Activated CD4-positive, alpha-beta T cell treated with anti-CD3 and anti-CD28 coated beads, Interleukin-2, amount 50 U/mL, for 16 hours (primary cell): ENCODE results near the gene TFDP2.
A peak's percentile ranks its signal among the peaks of the same experiment; 100 is the strongest.
"Not testable (repeated sequence)": the region's sequence is repeated elsewhere in the genome, so short reads cannot be mapped to it uniquely, and the experiment has no call there.

ENCODE experiments used
- DNase-seq: peaks from one replicate; pipeline ENCODE4 v3.0.0-alpha.2; 2020

The TFDP2 gene

GRCh38 chr3:142019794-142020320, 129.5 kb downstream of the TFDP2 start:
- DNase-seq = peak; percentile 50

DNA sequence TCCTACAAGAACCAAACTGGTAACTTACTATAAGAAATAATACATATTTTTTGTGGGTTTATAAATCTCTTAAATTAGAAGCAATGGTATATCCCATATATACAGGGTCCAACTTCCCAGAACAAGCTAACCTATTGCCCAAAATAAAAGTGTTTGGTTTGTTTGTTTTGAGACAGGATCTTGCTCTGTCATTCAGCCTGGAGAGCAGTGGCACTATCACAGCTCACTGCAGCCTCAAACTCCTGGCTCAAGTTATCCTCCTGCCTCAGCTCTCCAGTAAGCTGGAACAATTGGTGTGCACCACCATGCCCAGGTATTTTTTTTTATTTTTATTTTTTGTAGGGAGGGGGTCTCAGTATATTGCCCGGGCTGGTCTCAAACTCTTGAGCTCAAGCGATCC, 135.4 kb downstream of the TFDP2 start:
- no peak for DNase-seq

DNA sequence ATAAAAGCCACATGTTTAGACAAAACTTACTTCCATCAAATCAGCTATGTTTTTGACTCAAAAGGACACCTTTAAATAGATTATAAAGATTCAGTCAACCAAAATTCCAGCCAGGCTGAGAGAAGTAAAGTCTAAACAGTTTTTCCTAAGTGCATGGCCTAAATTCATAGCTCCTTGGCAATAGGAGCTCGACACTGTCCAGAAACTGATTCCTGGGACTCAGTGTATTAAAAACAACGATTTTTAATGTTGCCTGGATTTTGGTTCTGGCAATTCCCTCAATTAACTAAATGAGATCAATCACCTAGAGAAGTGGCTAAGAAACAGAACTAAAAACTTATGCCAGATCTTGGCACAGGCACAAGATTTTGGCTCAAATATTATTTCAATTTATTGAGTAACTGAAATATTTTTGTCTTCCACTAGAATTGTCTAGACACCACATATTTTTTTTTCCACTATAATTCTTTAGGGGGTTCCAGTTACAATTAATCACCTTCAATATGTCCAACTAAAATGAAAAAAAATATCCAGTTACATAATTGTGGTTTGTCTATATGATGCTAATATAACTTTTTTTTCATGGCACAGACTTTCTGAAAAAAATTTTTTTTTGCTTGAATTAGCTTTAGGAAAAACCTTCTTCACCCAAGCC, 135.9 kb downstream of the TFDP2 start:
- no peak for DNase-seq

GRCh38 chr3:142009029-142009428, 140.3 kb downstream of the TFDP2 start:
- no peak for DNase-seq

GRCh38 chr3:142007710-142008399, 141.5 kb downstream of the TFDP2 start:
- no peak for DNase-seq

GRCh38 chr3:142004957-142005356, 144.4 kb downstream of the TFDP2 start:
- not testable (repeated sequence) for DNase-seq

DNA sequence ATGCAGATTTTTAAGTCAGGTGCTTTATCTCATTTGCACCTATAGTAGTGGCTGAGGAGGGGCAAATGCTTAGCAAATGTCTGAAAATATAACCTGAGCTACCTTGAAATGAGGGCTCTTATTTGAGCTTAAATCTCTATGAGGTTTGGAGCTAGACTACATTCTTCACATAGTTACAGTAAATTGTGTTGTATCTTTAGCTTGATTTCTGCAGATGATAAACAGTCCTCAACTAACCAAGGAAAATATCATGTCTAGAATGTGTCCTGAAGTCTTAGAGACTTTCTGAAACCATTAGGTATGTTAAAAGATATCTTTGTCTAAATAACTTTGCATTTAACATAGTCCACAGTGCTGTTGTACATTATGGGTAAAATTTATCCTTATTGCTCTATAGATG, 145.3 kb downstream of the TFDP2 start:
- no peak for DNase-seq

- DNase-seq = no peak
Measured at GRCh38 chr3:142003291-142003690, 146.1 kb downstream of the TFDP2 start.

- DNase-seq = no peak
Measured at GRCh38 chr3:142000325-142000870, 148.9 kb downstream of the TFDP2 start.

GRCh38 chr3:141998669-141999290, 150.6 kb downstream of the TFDP2 start:
- no peak for DNase-seq

DNA sequence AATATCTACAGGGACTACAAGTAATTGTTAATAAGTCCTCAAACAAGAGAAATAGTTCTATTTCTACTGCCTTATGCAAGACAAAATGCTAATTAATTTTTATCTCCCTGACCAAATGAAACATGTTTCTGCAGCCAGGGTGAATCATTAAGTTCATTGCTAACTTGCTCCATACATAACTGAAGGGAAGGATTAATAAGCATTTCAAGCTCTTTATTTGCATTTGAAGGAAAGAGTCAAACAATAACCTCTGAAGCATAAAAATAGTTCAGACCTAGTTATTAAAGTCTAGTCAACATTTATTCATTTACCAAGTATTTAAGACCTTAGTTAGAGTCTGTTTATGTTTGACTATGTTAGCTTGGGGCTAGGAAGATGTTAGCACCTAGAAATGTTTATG, 152.9 kb downstream of the TFDP2 start:
- no peak for DNase-seq

DNA sequence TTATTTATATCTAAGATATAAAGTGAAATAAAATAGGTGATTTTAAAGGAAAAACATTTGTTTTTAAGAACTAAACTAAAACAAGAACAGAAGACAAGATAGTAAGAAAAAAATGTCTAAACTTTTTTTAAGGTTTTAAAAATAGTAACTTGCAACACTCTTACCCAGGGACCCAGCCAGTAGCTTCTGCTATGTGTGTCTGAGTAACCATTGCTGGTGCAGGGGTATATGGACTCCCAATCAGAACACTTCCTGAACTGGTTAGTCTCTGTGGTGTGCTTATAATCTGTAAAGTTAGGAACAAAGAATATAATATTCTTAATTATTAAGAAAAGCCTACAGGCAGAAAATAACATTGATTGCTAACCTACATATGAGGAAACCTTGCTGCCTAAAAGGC, 154.5 kb downstream of the TFDP2 start:
- DNase-seq = no peak

GRCh38 chr3:141992512-141992911, 156.8 kb downstream of the TFDP2 start:
- DNase-seq = no peak

DNA sequence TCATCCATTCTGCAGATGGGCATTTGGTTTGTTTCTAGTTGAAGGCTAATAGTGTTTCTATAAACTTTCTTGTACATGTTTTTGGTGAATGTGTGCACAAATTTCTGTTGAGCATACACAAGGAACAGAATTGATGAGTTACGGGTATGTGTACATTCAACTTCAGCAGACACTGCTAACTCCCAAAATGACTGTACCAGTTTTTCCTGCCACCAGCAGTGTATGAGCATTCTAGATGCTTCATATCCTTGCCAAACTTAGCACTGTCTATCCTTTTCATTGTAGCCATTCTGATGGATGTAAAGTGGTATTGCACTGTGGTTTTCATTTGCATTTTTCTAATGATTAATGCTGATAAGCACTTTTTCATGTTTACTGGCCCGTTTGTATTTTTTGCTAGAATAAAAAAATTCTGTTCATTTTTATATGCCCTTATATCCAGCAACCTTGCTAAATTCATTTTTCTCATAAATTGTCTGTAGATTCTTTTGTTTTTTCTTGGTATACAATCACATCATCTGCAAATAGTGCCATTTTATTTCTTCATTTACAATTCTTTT, 162.7 kb downstream of the TFDP2 start:
- peak; percentile 27 for DNase-seq

DNA sequence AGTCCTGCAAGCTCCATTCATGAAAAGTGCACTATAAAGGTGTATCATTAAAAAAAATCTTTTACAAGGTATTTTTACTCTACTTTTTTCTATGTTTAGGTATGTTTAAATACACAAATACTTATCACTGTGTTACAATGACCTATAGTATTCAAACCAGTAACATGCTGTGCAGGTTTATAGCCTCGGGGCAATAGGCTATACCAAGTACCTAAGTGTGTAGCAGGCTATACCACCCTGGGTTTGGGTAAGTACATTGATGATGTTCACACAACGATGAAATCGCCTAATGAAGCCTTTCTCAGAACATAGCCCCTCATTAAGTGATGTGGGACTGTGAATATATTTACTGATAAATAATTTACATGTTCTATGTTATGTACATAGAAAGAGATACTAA, 168.3 kb downstream of the TFDP2 start:
- DNase-seq = no peak

DNA sequence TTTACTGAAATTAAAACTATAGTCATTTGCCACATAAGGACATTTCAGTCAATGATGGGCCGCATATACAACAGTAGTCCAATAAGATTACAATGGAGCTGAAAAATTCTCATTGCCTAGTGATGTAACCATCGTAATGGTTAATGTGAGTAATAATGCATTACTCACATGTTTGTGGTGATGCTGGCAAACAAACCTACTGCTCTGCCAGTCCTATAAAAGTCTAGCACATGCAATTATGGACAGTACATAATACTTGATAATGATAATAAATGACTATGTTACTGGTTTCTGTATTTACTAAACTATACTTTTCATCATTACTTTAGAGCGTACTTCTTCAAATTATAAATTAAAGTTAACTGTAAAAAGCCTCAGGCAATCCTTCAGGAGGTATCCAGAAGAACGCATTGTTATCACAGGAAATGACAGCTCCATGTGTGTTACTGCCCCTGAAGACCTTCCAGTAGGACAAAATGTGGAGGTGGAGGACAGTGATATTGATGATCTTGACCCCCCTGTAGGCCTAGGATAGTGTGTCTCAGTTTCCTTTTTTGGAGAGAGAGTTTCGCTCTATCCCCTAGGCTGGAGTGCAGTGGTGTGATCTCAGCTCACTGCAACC, 170.2 kb downstream of the TFDP2 start:
- DNase-seq = no peak

- DNase-seq = not testable (repeated sequence)
Measured at GRCh38 chr3:141974777-141975176, 174.6 kb downstream of the TFDP2 start.

DNA sequence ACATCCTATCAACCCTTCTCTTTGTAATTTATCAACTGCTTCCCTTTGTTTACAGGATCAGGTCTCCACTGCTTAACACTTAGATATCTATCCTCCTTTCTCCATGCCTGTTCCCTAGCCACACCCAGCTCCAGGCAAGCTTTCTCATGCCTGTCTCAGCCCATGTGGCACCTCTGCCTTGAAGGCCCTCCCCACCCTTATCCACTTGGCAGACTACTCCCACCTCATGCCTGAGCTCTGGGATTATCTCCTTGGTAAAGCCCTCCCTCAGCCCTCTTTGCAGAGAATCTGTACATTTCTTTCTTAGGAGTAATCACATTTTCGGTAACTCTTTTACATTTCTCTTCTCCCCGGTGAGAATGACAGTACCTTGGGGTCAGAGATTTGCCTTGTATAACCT, 176.9 kb downstream of the TFDP2 start:
- DNase-seq = no peak

DNA sequence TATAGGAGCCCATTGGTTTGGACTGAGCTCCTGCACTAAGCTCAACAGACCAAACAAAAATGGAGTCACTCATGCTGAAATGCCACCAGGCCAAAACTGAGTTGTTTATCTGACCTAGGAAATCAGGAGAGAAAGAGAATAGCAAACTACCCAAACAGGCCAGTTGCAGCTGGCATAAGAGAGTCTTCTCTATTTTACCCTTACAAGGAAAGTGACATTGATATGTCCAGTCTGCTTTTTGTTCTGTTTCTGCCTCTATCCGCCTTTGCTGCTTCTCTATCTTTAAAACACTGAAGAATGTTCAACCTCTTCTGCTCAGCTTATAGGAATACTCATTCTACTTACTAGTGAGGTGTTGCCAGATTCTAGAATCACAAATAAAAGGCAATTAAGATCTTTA, 177.8 kb downstream of the TFDP2 start:
- no peak for DNase-seq

DNA sequence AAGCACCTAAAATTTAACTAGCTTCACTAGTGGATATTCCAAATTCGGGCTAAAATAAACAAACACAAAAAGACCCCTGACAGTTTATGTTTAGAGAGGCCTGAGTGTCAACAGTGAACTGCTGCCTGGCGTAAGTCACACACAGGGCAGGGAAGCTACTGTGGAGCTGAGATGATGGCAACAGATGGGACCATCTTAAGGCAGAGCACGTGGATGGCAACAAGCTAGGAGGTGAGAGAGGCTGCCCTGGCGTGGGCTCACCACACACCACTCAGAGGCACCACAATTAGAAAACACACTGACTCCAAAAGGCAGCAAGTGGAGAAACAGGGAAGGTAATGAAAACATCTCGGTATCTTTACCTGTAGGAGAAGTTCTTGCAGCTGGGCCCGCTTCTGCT, 179.6 kb downstream of the TFDP2 start:
- no peak for DNase-seq

- no peak for DNase-seq
Measured at GRCh38 chr3:141965471-141965870, 183.9 kb downstream of the TFDP2 start.

- DNase-seq = no peak
Measured at GRCh38 chr3:141963301-141963700, 186.0 kb downstream of the TFDP2 start.

DNA sequence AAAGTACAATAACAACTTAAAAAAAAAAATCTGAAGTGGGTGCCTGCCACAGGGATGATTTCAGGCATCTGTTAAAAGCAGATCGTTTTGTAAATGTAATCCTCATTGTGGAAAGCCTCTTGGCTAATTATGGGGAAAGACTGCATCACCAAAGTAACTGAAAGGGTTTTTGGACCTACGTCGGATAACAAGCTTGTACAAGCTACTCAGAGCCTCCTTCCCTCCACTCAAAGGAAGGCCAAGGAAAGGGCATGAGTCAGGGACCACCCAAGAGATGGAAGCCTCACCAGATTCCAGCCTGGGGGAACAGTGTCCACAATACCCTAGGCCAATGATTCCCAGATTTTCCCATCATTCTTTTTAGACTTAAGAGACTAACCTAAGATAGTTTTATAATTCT, 188.6 kb downstream of the TFDP2 start:
- DNase-seq = no peak
